Cerebellar nuclear complex (tissue), 1 donor: ENCODE results near the gene FADS6.
A peak's percentile ranks its signal among the peaks of the same experiment; 100 is the strongest.
"Not testable (repeated sequence)": the region's sequence is repeated elsewhere in the genome, so short reads cannot be mapped to it uniquely, and the experiment has no call there.

Experiments
- DNase-seq, 2 experiments: peaks; one replicate each; lab custom pipeline; 2025; lab: John Stamatoyannopoulos, UW

The FADS6 gene

GRCh38 chr17:74888469-74888868 is 5.0 kb downstream of the FADS6 start:
- DNase-seq: no peak

- DNase-seq: no peak
Measured at GRCh38 chr17:74883241-74883745, 10.1 kb downstream of the FADS6 start.

GRCh38 chr17:74882517-74883240 is 10.8 kb downstream of the FADS6 start:
- DNase-seq: no peak

- DNase-seq: no peak
Measured at GRCh38 chr17:74881073-74881472, 12.4 kb downstream of the FADS6 start.

- no peak for DNase-seq
Measured at GRCh38 chr17:74879308-74879707, 14.1 kb downstream of the FADS6 start.

- DNase-seq: no peak
Measured at GRCh38 chr17:74878658-74879057, 14.8 kb downstream of the FADS6 start.

DNA sequence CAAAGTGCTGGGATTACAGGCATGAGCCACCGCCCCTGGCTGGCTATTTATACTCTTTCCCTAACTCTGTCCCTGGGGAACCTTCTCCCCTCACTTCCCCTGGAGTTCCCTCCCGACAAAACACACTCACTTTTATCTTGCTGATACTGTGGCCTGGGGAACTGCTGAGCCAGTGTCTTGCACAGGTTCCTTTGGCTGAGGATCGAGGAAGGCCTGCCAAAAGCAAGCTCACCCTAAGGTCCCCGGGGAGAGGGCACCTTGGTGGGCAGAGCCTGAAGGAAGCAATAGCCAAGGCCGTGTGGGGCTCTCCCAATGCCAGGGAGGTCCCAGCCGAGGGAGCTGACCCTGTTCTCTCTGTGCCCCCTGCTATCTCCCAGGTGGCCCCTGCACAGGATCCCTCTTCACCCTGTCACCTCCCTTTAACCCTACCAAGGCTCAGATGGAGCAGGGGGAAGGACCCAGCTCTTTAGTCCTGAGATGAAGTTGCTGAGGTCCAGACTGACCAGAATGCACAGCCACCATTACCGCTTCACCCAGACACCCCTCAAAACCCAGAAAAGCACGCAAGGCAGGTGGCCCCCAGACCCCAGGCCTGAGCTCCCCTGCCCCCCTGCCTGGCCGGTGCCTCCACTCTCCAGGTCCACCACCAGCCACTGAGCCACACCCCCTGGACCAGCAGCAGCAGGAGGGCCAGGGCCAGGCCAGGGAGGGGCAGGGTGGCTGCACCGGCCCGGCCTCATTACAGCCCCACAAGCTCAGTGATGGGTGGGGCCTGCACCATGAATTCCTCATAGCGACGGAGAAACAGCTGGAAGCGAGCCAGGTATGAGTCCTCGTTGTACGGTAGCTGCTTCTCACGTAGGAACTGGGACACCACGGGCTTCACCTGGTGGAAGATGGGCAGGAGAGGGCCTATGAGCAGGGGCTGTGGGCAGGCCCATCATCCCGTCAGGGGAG is 15.6 kb downstream of the FADS6 start:
- no peak for DNase-seq

- DNase-seq: no peak
Measured at GRCh38 chr17:74875977-74876593, 17.3 kb downstream of the FADS6 start.

GRCh38 chr17:74875155-74875976 is 18.1 kb downstream of the FADS6 start:
- no peak for DNase-seq

DNA sequence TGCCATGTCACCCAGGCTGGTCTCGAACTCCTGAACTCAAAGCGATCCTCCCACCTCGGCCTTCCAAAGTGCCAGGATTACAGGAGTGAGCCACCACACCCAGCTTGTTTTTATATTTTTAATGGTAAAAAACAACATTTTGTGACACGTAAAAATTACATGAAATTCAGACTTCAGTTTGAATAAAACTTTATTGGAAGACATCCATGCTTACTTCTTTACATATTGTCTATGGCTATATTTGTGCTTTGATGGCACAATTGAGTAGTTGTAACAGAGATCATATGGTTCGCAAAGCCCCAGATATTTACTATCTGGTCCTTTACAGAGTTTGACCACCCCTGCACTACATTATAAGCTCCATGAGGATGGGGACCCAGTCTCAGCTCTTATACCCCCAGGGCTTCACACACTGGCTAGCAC is 18.8 kb downstream of the FADS6 start:
- DNase-seq: no peak

DNA sequence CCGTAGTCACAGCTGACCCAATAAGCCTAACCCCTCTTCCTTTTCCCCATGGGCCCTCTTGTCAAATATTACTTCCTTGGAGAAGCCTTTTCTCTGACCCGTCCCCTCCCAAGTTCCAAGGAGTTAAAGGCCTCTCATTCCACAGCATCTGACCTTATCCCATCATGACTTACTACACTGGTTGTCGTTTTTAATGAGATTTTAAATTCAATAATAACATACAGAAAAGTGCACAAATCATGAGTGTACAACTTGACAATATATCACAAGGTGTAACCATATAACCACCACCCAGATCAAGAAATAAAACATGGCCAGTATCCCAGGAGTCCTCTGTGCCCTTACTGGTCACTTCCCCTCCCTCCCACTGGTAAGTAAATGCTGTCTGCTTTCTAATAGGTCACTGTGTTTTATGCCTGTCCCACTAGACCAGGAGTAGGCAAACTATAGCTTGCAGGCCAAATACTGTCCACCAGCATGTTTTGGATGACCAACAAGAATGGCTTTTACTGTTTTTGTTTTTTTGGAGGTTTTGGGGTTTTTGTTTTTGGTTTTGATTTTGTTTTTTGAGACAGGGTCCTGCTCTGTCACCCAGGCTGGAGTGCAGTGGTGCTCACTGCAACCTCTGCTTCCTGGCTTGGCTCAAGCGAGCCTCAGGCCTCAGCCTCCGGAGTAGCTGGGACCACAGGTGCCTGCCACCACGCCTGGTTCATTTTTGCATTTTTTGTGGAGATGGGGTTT is 19.4 kb downstream of the FADS6 start:
- no peak for DNase-seq

DNA sequence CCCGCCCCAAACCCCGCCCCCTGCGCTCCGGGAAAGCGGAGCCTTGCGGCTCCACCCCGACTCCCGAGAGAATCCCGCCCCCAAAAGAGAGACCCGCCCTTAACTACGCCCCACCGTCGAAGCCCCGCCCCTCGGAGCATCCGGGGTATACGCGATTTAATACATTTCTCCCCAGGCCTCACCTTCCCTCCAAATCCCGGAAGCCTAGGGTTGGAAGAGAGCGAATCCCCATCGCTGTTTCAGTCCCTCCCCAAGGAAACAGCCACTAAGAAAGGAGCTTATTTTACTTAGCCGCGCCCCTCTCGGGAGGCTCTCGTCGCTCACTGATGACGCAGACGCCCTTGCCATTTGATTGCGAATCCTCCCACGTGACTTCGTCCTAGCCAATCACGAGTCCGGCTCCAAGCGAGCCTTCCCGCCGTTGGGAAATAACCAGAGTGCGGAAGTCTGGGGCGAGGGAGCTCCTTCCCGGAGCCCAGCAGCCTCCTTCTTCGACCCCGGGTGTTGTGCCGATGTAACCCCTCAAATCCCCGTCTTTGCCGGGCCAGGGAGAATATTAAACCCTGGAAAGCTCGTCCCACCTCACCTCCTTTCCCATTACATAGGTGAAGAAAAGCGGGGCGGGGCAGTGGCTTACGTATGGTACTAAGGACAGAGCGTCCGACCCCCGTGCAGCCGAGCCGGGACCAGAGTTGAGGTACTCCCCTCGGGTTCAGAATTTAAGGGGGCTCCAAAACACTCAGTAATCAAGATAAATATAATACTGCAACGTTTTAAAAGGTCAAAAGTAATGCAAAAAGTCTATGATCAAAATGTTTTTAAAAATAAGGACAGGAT is 20.2 kb downstream of the FADS6 start:
- DNase-seq: peak; percentile 99

DNA sequence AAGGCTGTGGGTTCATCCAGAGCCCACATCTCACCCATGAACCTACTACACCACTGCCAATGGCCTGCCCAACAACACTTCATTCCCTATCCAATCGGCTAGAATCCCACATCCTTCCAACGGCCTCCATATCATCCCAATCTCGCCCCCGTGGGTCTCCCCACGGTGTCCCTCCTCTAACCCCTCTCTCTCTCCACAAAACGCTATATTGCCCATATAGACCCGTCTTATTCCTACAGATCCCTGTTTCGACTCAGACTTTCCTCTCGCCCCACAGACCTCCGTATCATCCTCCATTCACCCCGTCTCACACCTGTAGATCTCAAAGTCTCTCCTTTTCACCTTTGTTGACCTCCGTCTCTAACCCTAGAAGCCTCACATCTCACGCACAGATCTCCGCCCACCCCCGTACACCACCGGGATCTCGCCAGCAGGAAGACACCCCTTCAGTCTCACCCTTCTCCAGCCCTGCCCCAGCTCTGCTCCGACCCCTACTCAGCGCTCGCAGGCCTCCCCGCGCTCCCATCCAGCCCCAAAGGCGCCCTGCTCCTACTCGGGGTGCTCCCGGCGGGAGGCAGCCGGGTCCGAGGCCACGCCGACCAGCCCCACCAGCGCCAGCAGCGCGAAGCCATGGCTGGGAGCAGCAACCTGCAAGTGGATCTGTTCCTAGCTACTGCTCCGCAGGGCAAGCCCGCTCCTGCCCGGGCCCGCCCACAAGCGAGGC is 21.0 kb downstream of the FADS6 start, which contains the start of gene FDXR:
Gene FDXR, minus strand, starts transcription at position 682 of the 724 bp plus-strand sequence. Its CDS starts 50 bp downstream, at position 632.
- DNase-seq: no peak

DNA sequence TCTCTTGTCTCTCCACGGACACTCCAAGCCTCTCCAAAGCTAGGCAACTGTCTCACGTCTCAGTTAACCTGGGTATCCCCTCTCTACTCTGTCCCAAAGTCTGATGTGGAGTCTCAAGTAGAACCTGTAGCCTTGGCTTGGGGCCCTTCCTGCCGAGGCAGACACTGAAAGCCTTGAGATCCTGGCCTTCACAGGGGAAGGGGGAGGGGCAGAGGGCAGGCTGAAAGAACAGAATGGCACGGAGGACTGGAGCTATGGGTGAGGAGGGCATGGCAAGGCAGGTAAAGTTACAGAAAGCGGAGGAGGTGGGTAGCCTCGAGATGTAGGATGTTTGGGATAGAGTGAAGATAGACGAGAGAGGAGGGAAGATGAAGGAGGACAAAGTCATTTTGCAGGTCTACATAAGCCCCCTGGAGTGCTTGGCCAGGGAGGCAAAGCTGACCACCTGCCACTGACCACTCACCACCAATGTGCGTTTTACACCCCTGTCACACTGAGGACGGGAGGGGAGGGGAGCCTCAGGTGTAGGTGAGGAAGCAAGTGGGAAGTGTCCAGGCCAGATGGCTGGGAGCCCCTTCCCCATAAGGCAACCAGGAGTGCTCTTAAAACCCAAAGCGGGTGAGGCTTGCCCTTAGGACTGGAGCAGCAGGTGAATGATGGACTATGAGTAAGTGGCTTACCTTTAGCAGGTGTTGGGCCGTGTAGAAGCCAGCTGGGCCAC is 21.9 kb downstream of the FADS6 start:
- no peak for DNase-seq

DNA sequence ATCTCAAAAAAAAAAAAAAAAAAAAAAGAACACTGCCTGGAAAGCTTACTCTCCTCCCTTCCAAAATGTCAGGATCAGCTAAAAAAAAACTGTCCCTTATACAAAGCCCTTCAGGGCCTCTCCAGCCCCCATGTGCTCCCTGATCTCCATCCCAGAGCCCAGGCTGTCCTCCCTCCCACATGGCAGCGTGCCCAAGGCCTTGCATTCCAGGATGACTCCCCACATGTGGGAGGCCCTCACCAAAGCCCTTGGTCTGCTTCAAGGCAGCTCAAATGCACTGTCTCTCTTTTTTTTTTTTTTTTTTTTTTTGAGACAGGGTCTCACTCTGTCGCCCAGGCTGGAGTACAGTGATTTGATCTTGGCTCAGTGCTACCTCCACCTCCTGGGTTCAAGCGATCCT is 22.9 kb downstream of the FADS6 start:
- no peak for DNase-seq

DNA sequence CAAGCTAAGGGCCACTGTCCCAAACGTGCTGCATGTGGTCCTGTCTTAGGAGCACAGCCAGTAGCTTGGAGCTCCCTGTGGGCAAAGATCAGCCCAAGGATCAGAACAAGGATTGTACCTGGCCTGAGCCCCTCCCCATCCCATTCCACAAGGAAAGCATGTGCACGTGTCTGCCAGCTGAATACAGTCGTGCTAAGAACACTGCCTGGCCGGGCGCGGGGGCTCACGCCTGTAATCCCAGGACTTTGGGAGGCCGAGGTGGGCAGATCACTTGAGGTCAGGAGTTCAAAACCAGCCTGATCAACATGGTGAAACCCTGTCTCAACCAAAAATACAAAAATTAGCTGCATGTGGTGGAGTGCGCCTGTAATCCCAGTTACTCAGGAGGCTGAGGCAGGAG is 23.4 kb downstream of the FADS6 start:
- not testable (repeated sequence) for DNase-seq

GRCh38 chr17:74868908-74869255 is 24.6 kb downstream of the FADS6 start:
- DNase-seq: no peak

- no peak for DNase-seq
Measured at GRCh38 chr17:74868251-74868907, 25.1 kb downstream of the FADS6 start.
